ENCODE data around the gene SP110. TPM values are rescaled to one million over a fixed set of nuclear protein-coding genes. Genes with fewer than 3 reads are reported as not detected.

The SP110 gene
- total and polyA plus RNA-seq, 2 donors (not counting 1 experiment from before 2014, with no cell fraction given) = 162 to 280 TPM

- no peaks in the 10 kb centered on the region for H3K36me3 ChIP-seq (replicated peaks in 1 of 2; ENCODE audit: control extremely low read depth in 1 of 2, control insufficient read depth in 1 of 2, extremely low read depth in 1 of 2, insufficient read depth in 2 of 2, low read length in 1 of 2)
- no peaks in the 10 kb centered on the region for H3K4me1 Mint-ChIP-seq
- peaks cover 3% of the 10 kb centered on the region for H3K9me3 Mint-ChIP-seq (ENCODE audit: insufficient read depth)
- peaks cover 7 to 10% of the 10 kb centered on the region in 2 donors for H3K4me1 ChIP-seq (ENCODE audit: control insufficient read depth in 2 of 2, insufficient read depth in 2 of 2, low read length in 2 of 2)
- no peak overlapping the region for H3K9ac ChIP-seq (ENCODE audit: low read length)
- DNase-seq (no peak), ATAC-seq (ENCODE audit: low read depth) (no peak)
- no peaks in the 10 kb centered on the region for H4K20me1 ChIP-seq (ENCODE audit: control insufficient read depth, insufficient read depth, low read length, poor library complexity, severe bottlenecking)
- no peak overlapping the region for H3K27ac Mint-ChIP-seq
- H3K4me2 ChIP-seq (replicated peaks; ENCODE audit: low read depth, low read length, poor library complexity, severe bottlenecking) = peak overlapping the region; percentile 6
- H3K27ac ChIP-seq (ENCODE audit: low read length in 2 of 2) = peak overlapping the region in 1 of 2 donors; percentile 1
- TF ChIP-seq EZH2 (IDR thresholded peaks at IDR 0.05; ENCODE audit: borderline replicate concordance, insufficient read depth, low read depth, low read length, poor library complexity, severe bottlenecking) (no peak), CTCF (IDR thresholded peaks at IDR 0.05) (no peak)
- H3K27me3 Mint-ChIP-seq = no peaks in the 10 kb centered on the region
- ChIA-PET CTCF (interaction anchor here (0.6 to 1.5 kb wide), 3 partner anchors 10 to 986 kb away, joined by 4 read pairs; no protein-coding TSS in a partner anchor), POLR2A (no interaction called here)
- H2AFZ ChIP-seq (ENCODE audit: insufficient read depth, low read depth, low read length, poor library complexity, severe bottlenecking) = no peak overlapping the region
- H3K9me3 ChIP-seq (ENCODE audit: control extremely low read depth in 1 of 3, control insufficient read depth in 2 of 3, insufficient read depth in 1 of 3, low read length in 2 of 3) = peaks cover 1 to 9% (median 9%) of the 10 kb centered on the region in 3 donors
- intact Hi-C loops (cut with micrococcal nuclease) = no loop called here
- H3K79me2 ChIP-seq (ENCODE audit: control insufficient read depth, insufficient read depth, low read length) = no peaks in the 10 kb centered on the region
- H3K27me3 ChIP-seq (replicated peaks in 1 of 4; ENCODE audit: control extremely low read depth in 1 of 4, control insufficient read depth in 3 of 4, insufficient read depth in 4 of 4, low read length in 3 of 4) = no peaks in the 10 kb centered on the region
- 41% methylated on average over 3 of the region's 4 CpGs for WGBS (ENCODE audit: insufficient coverage)
- no peak overlapping the region for H3K4me3 ChIP-seq (ENCODE audit: control extremely low read depth in 1 of 5, extremely low read depth in 1 of 5, insufficient read depth in 1 of 5, low read depth in 2 of 5, low read length in 4 of 5)
- no peak overlapping the region for H3K4me3 Mint-ChIP-seq
Measured at GRCh38 chr2:230135130-230135525, 84.7 kb downstream of the SP110 start.

- H3K36me3 ChIP-seq (replicated peaks in 1 of 2; ENCODE audit: control extremely low read depth in 1 of 2, control insufficient read depth in 1 of 2, extremely low read depth in 1 of 2, insufficient read depth in 2 of 2, low read length in 1 of 2) = no peaks in the 10 kb centered on the region
- no peak overlapping the region for H3K9ac ChIP-seq (ENCODE audit: low read length)
- ChIA-PET CTCF (interaction anchor here (1.1 to 1.5 kb wide), 2 partner anchors 9 to 26 kb away, joined by 4 read pairs; no protein-coding TSS in a partner anchor), POLR2A (no interaction called here)
- H3K4me3 ChIP-seq (ENCODE audit: control extremely low read depth in 1 of 5, extremely low read depth in 1 of 5, insufficient read depth in 1 of 5, low read depth in 2 of 5, low read length in 4 of 5) = no peak overlapping the region
- peak overlapping the region in 1 of 2 donors; percentile 35 for H3K27ac ChIP-seq (ENCODE audit: low read length in 2 of 2)
- no peak overlapping the region for H2AFZ ChIP-seq (ENCODE audit: insufficient read depth, low read depth, low read length, poor library complexity, severe bottlenecking)
- no peaks in the 10 kb centered on the region for H4K20me1 ChIP-seq (ENCODE audit: control insufficient read depth, insufficient read depth, low read length, poor library complexity, severe bottlenecking)
- H3K27me3 Mint-ChIP-seq = no peaks in the 10 kb centered on the region
- H3K4me2 ChIP-seq (replicated peaks; ENCODE audit: low read depth, low read length, poor library complexity, severe bottlenecking) = peak overlapping the region; percentile 6
- no peak overlapping the region for H3K4me3 Mint-ChIP-seq
- no peaks in the 10 kb centered on the region for H3K79me2 ChIP-seq (ENCODE audit: control insufficient read depth, insufficient read depth, low read length)
- TF ChIP-seq EZH2 (IDR thresholded peaks at IDR 0.05; ENCODE audit: borderline replicate concordance, insufficient read depth, low read depth, low read length, poor library complexity, severe bottlenecking) (no peak), CTCF (IDR thresholded peaks at IDR 0.05) (no peak)
- H3K9me3 ChIP-seq (ENCODE audit: control extremely low read depth in 1 of 3, control insufficient read depth in 2 of 3, insufficient read depth in 1 of 3, low read length in 2 of 3) = peaks cover 1 to 9% (median 9%) of the 10 kb centered on the region in 3 donors
- peaks cover 7 to 10% of the 10 kb centered on the region in 2 donors for H3K4me1 ChIP-seq (ENCODE audit: control insufficient read depth in 2 of 2, insufficient read depth in 2 of 2, low read length in 2 of 2)
- no peaks in the 10 kb centered on the region for H3K9me3 Mint-ChIP-seq (ENCODE audit: insufficient read depth)
- H3K27me3 ChIP-seq (replicated peaks in 1 of 4; ENCODE audit: control extremely low read depth in 1 of 4, control insufficient read depth in 3 of 4, insufficient read depth in 4 of 4, low read length in 3 of 4) = no peaks in the 10 kb centered on the region
- H3K27ac Mint-ChIP-seq = no peak overlapping the region
- intact Hi-C loops (cut with micrococcal nuclease) = no loop called here
- DNase-seq = no peak
- 0% methylated on average over 1 of the region's 1 CpG for WGBS (ENCODE audit: insufficient coverage)
- H3K4me1 Mint-ChIP-seq = no peaks in the 10 kb centered on the region
- ATAC-seq (ENCODE audit: low read depth) = no peak
Measured at GRCh38 chr2:230134496-230135129, 85.2 kb downstream of the SP110 start.

Data from B cell (primary cell).